ENCODE measurements around the gene PEX26. TPM values are rescaled to one million over a fixed set of nuclear protein-coding genes. Genes with fewer than 3 reads are reported as not detected.

PEX26 gene
- total RNA-seq, 2 experiments from 2014 or later: 57.8 to 59.7 TPM

- no peak for TF ChIP-seq CTCF (IDR thresholded peaks at IDR 0.05)
- POLR2A ChIA-PET: interaction anchor here (0.7 to 1.9 kb wide), 4 partner anchors 12 to 341 kb away, joined by 3 to 9 read pairs (median 3); no protein-coding TSS in a partner anchor
- Mint-ChIP-seq H3K4me1 (ENCODE audit: low read depth) (peaks cover 29% of the 10 kb centered on the region), H3K9me3 (no peaks in the 10 kb centered on the region), H3K27ac (no peak overlapping the region), H3K36me3 (ENCODE audit: low read depth) (peaks cover 19% of the 10 kb centered on the region), H3K27me3 (no peaks in the 10 kb centered on the region), H3K4me3 (no peak overlapping the region)
- no peak for DNase-seq
- CTCF ChIA-PET: interaction anchor here (0.7 to 9.3 kb wide), 30 partner anchors 9 to 517 kb away, joined by 3 to 189 read pairs (median 5); partner anchors contain the start of genes ATP6V1E1, MICAL3 and USP18
- no peak for ATAC-seq
- intact Hi-C loops (cut with micrococcal nuclease): loop anchor here (5.0 kb wide), 1 partner anchor 243 kb away; no protein-coding TSS in a partner anchor
Observed at GRCh38 chr22:18075101-18075719, 2.6 kb upstream of the PEX26 start.

- DNase-seq (peak; percentile 37), ATAC-seq (no peak)
- Mint-ChIP-seq H3K4me3 (peak overlapping the region; percentile 51), H3K27me3 (no peaks in the 10 kb centered on the region), H3K36me3 (ENCODE audit: low read depth) (peaks cover 25% of the 10 kb centered on the region), H3K27ac (peak overlapping the region; percentile 47), H3K4me1 (ENCODE audit: low read depth) (peaks cover 33% of the 10 kb centered on the region), H3K9me3 (no peaks in the 10 kb centered on the region)
- POLR2A ChIA-PET: interaction anchor here (0.7 to 2.7 kb wide), 9 partner anchors 10 to 342 kb away, joined by 3 to 9 read pairs (median 3); partner anchors contain the start of gene USP18
- peak; percentile 83 for TF ChIP-seq CTCF (IDR thresholded peaks at IDR 0.05)
- intact Hi-C loops (cut with micrococcal nuclease): loop anchor here (5.0 kb wide), 1 partner anchor 244 kb away; no protein-coding TSS in a partner anchor
- CTCF ChIA-PET: interaction anchor here (0.6 to 9.3 kb wide), 55 partner anchors 10 to 574 kb away, joined by 3 to 189 read pairs (median 4); partner anchors contain the start of genes ATP6V1E1, MICAL3 and USP18
Observed at GRCh38 chr22:18075720-18076497, 1.9 kb upstream of the PEX26 start.

- DNase-seq: no peak
- Mint-ChIP-seq H3K27ac (peak overlapping the region; percentile 99), H3K4me3 (peak overlapping the region; percentile 99), H3K27me3 (no peaks in the 10 kb centered on the region), H3K36me3 (ENCODE audit: low read depth) (peaks cover 37% of the 10 kb centered on the region), H3K9me3 (no peaks in the 10 kb centered on the region), H3K4me1 (ENCODE audit: low read depth) (peaks cover 44% of the 10 kb centered on the region)
- ChIA-PET POLR2A (interaction anchor here (0.9 to 2.7 kb wide), 12 partner anchors 10 to 297 kb away, joined by 3 to 9 read pairs (median 5); partner anchors contain the start of gene MICAL3), CTCF (interaction anchor here (1.0 to 9.3 kb wide), 14 partner anchors 10 to 343 kb away, joined by 3 to 189 read pairs (median 5); partner anchors contain the start of gene USP18)
- TF ChIP-seq CTCF (IDR thresholded peaks at IDR 0.05): no peak
- ATAC-seq: no peak
- intact Hi-C loops (cut with micrococcal nuclease): loop anchor here (5.0 kb wide), 1 partner anchor 245 kb away; no protein-coding TSS in a partner anchor
Observed at GRCh38 chr22:18077087-18077638, 627 bp upstream of the PEX26 start.

GRCh38 chr22:18078329-18079041 lies 695 bp downstream of the PEX26 start:
- peak overlapping the region; percentile 99 for H3K4me3 Mint-ChIP-seq
- peaks cover 49% of the 10 kb centered on the region for H3K36me3 Mint-ChIP-seq (ENCODE audit: low read depth)
- CTCF ChIA-PET: interaction anchor here (1.0 to 9.3 kb wide), 7 partner anchors 8 to 299 kb away, joined by 3 to 189 read pairs (median 4); no protein-coding TSS in a partner anchor
- intact Hi-C loops (cut with micrococcal nuclease): loop anchor here (5.0 kb wide), 1 partner anchor 246 kb away; no protein-coding TSS in a partner anchor
- ATAC-seq (peak; percentile 19), DNase-seq (peak; percentile 65)
- no peaks in the 10 kb centered on the region for H3K9me3 Mint-ChIP-seq
- peak overlapping the region; percentile 99 for H3K27ac Mint-ChIP-seq
- H3K4me1 Mint-ChIP-seq (ENCODE audit: low read depth): peaks cover 56% of the 10 kb centered on the region
- no peak for TF ChIP-seq CTCF (IDR thresholded peaks at IDR 0.05)
- POLR2A ChIA-PET: interaction anchor here (0.8 to 2.7 kb wide), 16 partner anchors 9 to 344 kb away, joined by 3 to 13 read pairs (median 5); partner anchors contain the start of genes MICAL3, TUBA8 and USP18
- no peaks in the 10 kb centered on the region for H3K27me3 Mint-ChIP-seq

All from activated CD8-positive, alpha-beta T cell treated with anti-CD3 and anti-CD28 coated beads for 36 hours (primary cell).